Lower leg skin (tissue), 3 donors: ENCODE results near the gene AFDN.

Experiments used
- CTCF ChIP-seq, 3 donors: fragments of 450-650 bp; IDR thresholded peaks; one replicate each; pipeline ENCODE4 v1.5.1; 2016; ENCODE audit warnings: antibody characterized with exemption in 3 of 3, mild to moderate bottlenecking in 3 of 3, moderate library complexity in 2 of 3
- POLR2A ChIP-seq, 2 donors: fragments of 450-650 bp; IDR thresholded peaks; one replicate each; pipeline ENCODE4 v1.6.1; 2016 to 2017; ENCODE audit warnings: antibody characterized with exemption in 2 of 2, mild to moderate bottlenecking in 1 of 2, moderate library complexity in 1 of 2

GRCh38 chr6:167954151-167954550 is 127.4 kb downstream of the AFDN start:
- TF ChIP-seq CTCF (IDR thresholded peaks at IDR 0.05), result no peak
- no peak for TF ChIP-seq POLR2A (IDR thresholded peaks at IDR 0.05)
